ENCODE data around the gene CD79B.
"Not testable (repeated sequence)": the region's sequence is repeated elsewhere in the genome, so short reads cannot be mapped to it uniquely, and the experiment has no call there.

The CD79B gene

DNA sequence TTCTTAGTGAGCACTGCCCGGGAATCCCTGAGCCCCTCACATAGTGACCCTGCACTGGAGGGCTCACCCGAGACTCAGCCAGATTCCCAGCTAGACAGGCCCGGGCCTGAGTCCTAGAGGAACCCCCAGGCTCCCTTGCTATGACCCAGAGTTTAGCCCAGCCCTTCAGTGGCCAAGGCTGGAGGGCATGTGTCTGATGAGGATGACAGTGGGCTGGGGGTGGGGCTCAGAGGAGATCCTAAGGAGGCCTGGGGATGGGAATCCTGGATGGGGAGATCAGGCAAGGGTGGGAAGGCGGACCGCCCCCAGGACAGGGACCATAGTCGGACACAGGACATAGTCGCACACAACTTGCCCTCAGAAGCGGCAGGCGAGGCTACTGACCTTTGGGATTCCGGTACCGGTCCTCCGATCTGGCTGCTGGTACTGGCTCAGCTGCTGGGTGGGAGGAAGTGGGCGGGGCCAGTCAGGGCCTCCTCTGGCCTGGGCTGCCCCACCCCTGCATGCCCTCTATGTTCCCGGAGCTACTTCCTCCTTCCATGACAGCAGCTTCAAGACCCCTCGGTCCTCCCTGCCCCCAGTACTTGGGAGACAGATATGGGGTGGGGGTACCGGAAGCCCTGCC is 1.1 kb downstream of the CD79B start:
- Mint-ChIP-seq H3K4me3 (peak overlapping the region; percentile 93), H3K27ac (peak overlapping the region; percentile 96), H3K9me3 (no peaks in the 10 kb centered on the region), H3K36me3 (ENCODE audit: low read depth) (no peaks in the 10 kb centered on the region), H3K4me1 (ENCODE audit: low read depth) (peaks cover 28% of the 10 kb centered on the region), H3K27me3 (no peaks in the 10 kb centered on the region)

DNA sequence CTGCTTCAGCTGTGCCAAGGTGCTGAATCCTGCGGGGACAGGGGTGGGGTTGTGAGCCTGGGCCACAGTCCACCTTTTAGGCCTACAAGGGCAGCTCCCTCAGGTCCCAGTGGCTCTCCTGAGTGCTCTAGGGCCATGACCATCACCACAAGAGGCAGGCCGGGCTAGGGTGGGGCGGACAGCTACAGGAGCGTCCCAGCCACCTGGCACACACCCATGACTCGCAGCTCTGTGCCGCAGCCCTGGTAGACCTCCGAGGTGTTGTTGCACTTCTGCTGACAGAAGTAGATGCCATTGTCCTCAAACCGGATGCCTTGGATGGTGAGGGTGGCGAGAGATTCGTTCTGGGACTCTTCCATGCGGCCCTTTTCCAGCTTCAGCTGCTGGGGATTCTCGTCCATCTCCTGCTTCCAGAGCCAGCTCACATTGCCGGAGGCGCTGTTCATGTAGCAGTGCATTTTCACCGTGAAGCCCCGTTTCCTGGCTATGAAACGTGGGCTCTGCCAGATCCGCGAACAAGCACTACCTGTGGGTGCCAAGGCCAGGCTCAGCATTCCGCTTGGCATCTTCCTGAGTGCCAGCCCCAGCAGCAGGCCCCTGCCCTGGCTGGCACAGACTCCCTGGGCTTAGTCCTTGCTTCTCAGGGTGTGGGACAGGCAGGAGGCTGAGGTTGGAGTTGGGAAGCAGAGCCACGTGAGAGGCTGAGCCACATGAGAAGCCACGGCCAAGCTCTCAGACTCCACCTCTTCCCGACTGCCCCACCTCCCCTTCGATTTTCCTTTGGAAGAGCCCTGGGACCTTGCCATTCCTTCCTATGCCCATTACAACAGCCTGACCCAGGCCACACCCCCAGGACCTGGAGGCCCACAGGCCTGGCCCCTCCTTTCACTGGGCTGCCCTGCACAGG is 2.0 kb downstream of the CD79B start:
- H3K27me3 Mint-ChIP-seq: no peaks in the 10 kb centered on the region
- H3K9me3 Mint-ChIP-seq: no peaks in the 10 kb centered on the region
- no peaks in the 10 kb centered on the region for H3K36me3 Mint-ChIP-seq (ENCODE audit: low read depth)
- H3K27ac Mint-ChIP-seq: peak overlapping the region; percentile 34
- peaks cover 28% of the 10 kb centered on the region for H3K4me1 Mint-ChIP-seq (ENCODE audit: low read depth)
- peak overlapping the region; percentile 93 for H3K4me3 Mint-ChIP-seq

DNA sequence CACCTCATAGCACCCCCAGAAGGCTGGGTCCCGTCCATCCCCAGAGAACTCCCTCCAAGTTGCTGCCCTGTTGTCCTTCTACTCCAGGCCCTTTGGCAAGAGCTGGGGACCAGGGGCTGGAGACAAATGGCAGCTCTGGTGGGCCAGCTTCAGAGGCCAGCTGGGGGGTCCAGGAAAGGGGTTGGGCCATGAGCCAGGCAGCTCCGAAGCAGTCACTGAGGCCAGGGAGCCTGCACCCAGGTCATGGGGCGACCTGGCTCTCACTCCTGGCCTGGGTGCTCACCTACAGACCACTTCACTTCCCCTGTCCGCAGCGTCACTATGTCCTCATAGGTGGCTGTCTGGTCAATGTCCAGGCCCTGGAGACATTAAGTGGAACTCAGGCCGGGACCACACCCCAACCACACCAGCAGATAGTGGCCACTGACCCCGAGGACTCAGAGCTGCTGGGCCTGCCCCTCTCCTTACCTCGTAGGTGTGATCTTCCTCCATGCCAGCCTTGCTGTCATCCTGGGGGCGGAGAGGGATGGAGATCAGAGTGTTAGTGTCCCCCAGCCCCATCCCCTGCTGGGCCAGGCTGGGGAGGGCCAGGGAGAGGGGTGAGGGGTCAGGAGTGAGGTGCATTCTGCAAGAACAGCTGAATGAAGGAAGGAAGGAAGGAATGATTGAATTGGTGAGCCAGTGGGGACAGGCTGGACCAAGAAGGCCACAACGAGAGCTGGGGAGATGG is 3.0 kb downstream of the CD79B start:
- no peaks in the 10 kb centered on the region for H3K27me3 Mint-ChIP-seq
- peaks cover 28% of the 10 kb centered on the region for H3K4me1 Mint-ChIP-seq (ENCODE audit: low read depth)
- H3K27ac Mint-ChIP-seq: no peak overlapping the region
- no peaks in the 10 kb centered on the region for H3K9me3 Mint-ChIP-seq
- peak overlapping the region; percentile 42 for H3K4me3 Mint-ChIP-seq
- H3K36me3 Mint-ChIP-seq (ENCODE audit: low read depth): no peaks in the 10 kb centered on the region

DNA sequence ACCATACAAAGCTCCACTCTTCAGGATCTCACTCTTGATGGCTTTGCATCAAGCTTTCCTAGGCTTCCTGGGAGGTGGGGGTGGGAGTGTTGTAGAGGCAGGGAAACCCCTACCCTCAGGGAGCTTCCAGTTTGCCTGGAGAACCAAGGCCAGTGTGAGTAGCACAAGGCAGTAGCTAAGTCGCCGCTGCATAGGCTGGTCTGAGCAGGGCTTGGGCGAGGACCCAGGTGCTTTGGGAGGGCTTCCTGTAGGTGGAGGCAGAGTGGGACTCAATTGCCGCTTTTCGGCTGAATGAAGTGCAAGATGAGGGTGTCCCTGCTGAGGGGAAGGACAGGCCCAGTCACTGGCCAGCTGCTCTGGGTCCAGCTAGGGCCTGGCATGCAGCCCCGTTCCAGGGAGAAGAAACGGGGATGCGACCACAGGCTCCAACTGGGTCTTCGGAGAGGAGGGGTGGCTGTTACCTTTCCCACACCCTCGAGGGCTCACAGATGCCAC is 3.9 kb downstream of the CD79B start:
- peaks cover 26% of the 10 kb centered on the region for H3K4me1 Mint-ChIP-seq (ENCODE audit: low read depth)
- no peak overlapping the region for H3K4me3 Mint-ChIP-seq
- no peaks in the 10 kb centered on the region for H3K9me3 Mint-ChIP-seq
- H3K27me3 Mint-ChIP-seq: no peaks in the 10 kb centered on the region
- H3K36me3 Mint-ChIP-seq (ENCODE audit: low read depth): no peaks in the 10 kb centered on the region
- H3K27ac Mint-ChIP-seq: no peak overlapping the region

DNA sequence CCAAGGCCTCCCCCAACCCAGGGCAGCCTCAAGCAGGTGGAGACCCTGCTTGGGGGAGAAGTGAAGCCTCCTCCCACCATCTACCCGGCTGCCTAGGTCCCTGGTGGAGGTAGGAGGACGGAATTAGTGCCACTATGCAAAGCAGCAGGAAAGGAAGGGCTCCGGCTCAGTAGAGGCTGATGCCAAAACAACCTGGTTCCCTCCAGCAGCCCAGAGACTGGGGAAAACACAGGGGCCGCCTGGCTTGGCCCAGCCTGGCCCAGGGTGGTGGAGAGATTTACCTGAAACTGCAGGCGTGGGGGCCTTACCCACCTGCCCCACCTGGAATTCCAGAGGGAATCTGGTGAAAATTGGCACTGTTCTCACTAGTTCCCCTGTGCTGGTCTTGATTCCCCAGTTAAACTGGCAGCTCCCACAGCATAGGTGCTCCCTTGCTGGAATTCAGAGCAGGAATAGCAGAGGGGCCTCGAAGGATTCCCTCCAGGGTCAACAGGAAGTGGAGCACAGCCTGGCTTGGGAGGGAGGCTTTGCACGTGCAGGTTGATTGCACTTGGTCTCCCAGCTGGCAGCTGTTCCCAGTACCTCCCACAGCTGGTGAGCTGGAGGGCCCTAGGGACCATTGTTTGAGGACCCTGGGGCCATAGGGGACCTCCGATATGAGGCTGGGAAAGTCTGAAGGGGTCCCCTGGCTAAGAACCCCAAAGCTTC is 4.5 kb downstream of the CD79B start:
- H3K27ac Mint-ChIP-seq: no peak overlapping the region
- no peaks in the 10 kb centered on the region for H3K9me3 Mint-ChIP-seq
- no peaks in the 10 kb centered on the region for H3K27me3 Mint-ChIP-seq
- no peak overlapping the region for H3K4me3 Mint-ChIP-seq
- H3K36me3 Mint-ChIP-seq (ENCODE audit: low read depth): no peaks in the 10 kb centered on the region
- H3K4me1 Mint-ChIP-seq (ENCODE audit: low read depth): peaks cover 20% of the 10 kb centered on the region

DNA sequence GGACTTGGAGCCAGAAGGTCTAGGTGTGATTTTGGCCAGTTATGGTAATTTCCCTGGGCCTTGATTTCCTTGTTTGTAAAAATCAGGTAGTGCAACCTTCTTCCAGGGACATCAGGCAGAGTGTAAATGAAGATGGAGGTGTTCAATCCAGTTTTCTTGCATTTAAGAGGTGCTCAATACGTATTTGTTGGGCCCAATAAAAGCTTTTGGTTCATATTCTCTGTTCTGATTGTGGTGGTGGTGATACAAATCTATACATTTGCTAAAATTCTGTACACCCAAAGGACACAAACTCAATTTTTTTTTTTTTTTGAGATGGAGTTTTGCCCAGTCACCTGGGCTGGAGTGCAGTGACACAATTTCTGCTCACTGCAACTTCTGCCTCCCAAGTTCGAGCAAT is 6.0 kb downstream of the CD79B start:
- H3K27me3 Mint-ChIP-seq: no peaks in the 10 kb centered on the region
- H3K36me3 Mint-ChIP-seq (ENCODE audit: low read depth): no peaks in the 10 kb centered on the region
- no peak overlapping the region for H3K4me3 Mint-ChIP-seq
- H3K9me3 Mint-ChIP-seq: no peaks in the 10 kb centered on the region
- no peak overlapping the region for H3K27ac Mint-ChIP-seq
- peaks cover 9% of the 10 kb centered on the region for H3K4me1 Mint-ChIP-seq (ENCODE audit: low read depth)

DNA sequence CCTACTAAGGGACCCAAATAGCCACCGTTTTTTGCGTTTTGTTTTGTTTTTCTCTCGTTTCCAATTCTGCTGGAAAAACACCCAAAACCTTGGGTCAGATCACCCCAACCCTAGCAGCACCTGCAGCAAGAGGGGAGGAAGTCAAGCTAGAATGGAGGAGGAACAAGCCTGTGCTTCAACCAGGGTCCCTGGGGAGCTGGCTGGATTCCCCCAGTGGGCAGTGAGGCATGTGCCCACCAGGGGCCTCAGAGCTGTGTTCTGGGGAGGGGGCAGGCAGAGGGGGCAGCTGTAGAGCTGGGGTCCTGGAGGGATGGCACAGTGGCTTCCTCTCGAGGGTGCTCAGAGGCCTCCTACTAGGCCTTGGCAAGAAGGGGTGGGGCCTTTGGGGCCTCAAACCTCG is 6.5 kb downstream of the CD79B start:
- H3K4me3 Mint-ChIP-seq: no peak overlapping the region
- H3K27me3 Mint-ChIP-seq: no peaks in the 10 kb centered on the region
- no peaks in the 10 kb centered on the region for H3K9me3 Mint-ChIP-seq
- H3K4me1 Mint-ChIP-seq (ENCODE audit: low read depth): peaks cover 4% of the 10 kb centered on the region
- peak overlapping the region; percentile 8 for H3K27ac Mint-ChIP-seq
- no peaks in the 10 kb centered on the region for H3K36me3 Mint-ChIP-seq (ENCODE audit: low read depth)

DNA sequence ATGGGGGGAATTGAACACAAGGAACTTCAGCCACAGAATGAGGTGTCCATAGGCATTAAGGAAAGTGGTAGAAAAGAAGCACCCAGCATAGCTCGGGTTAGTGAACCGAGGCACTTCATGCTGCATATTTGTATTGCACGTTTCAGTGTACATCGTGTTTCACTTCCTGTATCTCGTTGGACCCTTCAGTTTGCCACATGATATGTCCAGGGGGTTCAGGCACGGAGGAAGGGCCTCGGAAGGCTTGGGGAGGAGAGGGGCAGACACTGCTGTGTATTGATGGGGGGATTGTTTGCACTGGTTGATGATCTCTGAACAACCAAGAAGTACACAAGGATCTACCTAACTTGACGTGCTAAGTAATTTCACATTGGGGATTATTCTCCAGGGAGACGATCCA is 9.7 kb downstream of the CD79B start:
- H3K27ac Mint-ChIP-seq; H3K9me3 Mint-ChIP-seq; H3K4me3 Mint-ChIP-seq; H3K36me3 Mint-ChIP-seq (ENCODE audit: low read depth); H3K27me3 Mint-ChIP-seq: not testable (repeated sequence)
- H3K4me1 Mint-ChIP-seq (ENCODE audit: low read depth): peaks cover 16% of the 10 kb centered on the region

DNA sequence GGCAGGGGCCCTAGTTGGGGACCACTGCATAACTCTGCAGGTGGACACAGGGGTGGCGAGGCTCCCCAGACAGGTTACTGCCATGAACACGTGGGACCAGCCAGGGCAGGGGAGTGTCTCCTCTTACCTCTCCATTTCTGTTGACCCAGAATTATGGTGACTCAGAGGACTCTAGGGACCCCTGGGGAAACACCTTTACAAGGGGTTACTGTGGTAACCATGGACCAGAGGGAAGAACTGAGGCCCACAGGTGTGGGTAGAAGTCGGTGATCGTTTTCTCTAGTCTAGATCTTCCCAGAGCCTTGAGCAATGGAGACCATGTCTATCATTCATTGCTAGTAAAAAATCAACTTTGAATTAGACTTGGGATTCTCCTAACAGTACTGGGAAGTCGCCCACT is 11.4 kb downstream of the CD79B start:
- H3K4me3 Mint-ChIP-seq; H3K9me3 Mint-ChIP-seq; H3K36me3 Mint-ChIP-seq (ENCODE audit: low read depth); H3K27ac Mint-ChIP-seq; H3K27me3 Mint-ChIP-seq: not testable (repeated sequence)
- peaks cover 16% of the 10 kb centered on the region for H3K4me1 Mint-ChIP-seq (ENCODE audit: low read depth)

DNA sequence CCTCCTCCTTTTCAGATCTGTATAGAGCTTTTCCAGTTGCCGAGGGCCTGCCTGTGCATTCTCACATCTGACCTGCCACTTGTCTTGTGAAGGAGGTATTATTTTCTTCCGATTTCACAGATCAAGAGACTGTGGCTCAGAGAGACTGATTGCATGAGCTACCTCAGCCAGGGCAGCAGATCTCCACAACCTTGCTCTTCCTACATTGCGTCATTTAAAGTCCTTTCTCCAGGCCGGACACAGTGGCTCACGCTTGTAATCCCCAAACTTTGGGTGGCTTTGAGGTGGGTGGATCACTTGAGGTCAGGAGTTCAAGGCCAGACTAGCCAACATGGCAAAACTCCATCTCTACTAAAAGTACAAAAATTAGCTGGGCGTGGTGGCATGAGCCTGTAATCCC is 12.1 kb downstream of the CD79B start:
- not testable (repeated sequence) for H3K36me3 Mint-ChIP-seq (ENCODE audit: low read depth); H3K9me3 Mint-ChIP-seq; H3K4me3 Mint-ChIP-seq; H3K27me3 Mint-ChIP-seq; H3K27ac Mint-ChIP-seq
- H3K4me1 Mint-ChIP-seq (ENCODE audit: low read depth): peaks cover 16% of the 10 kb centered on the region

DNA sequence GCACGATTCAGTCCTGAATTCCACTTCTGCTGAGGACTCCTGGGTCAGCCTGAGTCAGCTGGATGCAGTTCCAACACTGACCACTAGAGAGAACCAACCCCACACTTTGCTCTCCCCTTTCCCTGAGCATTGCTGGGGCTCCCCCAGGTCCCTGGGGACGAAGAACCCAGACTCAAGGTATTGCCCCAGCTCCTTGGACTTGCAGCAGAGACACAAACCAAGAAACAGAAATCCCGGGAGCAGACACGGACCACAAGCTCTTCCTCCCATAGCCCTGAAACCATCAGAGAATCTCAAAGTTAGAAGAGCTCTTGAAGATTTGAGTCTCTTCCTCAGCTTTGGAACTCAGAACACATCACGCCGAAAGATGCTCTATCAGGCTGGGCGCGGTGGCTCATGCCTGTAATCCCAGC is 12.8 kb downstream of the CD79B start:
- Mint-ChIP-seq H3K4me3 (no peak overlapping the region), H3K27ac (no peak overlapping the region), H3K27me3 (no peaks in the 10 kb centered on the region), H3K4me1 (ENCODE audit: low read depth) (peaks cover 13% of the 10 kb centered on the region), H3K36me3 (ENCODE audit: low read depth) (no peaks in the 10 kb centered on the region), H3K9me3 (no peaks in the 10 kb centered on the region)

DNA sequence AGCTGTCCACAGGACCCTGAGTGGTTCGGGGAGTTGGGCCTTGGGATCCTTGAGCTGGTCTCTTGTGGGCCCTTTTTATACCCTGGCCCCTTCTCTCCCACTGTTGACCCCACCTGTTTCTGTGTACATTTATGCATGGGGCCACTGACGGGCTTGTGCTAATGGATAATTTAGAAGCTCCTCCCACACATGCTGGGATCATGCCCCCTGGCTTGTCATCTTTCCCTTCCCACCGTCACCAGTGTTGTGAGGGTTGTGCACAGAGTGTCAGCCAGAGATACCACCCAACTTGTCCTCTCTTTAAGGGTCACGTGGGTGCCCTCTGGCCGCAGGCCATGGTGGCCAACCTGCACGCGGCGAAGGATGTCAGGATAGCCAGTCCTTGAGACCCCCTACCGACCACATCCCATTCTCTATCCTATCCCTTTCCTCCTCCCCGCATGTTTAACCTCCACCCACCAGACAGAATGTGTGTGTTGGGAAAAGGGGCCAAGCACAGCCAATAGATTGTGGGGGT is 13.3 kb downstream of the CD79B start, which contains the start of gene GH1:
TSS of gene GH1 (minus strand) at position 51 of the 517 bp plus-strand sequence. CDS start 63 bp downstream, outside the sequence.
- H3K27me3 Mint-ChIP-seq; H3K27ac Mint-ChIP-seq; H3K36me3 Mint-ChIP-seq (ENCODE audit: low read depth); H3K4me3 Mint-ChIP-seq; H3K9me3 Mint-ChIP-seq: not testable (repeated sequence)
- H3K4me1 Mint-ChIP-seq (ENCODE audit: low read depth): peaks cover 16% of the 10 kb centered on the region

DNA sequence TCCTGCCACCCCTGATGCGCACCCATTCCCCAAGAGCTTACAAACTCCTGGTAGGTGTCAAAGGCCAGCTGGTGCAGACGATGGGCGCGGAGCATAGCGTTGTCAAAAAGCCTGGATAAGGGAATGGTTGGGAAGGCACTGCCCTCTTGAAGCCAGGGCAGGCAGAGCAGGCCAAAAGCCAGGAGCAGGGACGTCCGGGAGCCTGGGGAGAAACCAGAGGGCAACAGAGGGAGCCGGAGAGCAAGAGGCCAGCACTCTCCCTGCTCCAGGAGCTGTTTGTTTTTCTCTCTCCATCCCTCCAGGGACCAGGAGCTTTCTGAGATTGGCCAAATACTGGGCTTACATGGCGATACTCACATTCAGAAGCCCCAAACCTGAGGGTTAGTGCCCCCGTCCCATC is 13.8 kb downstream of the CD79B start:
- Mint-ChIP-seq H3K27ac (no peak overlapping the region), H3K27me3 (no peaks in the 10 kb centered on the region), H3K4me1 (ENCODE audit: low read depth) (peaks cover 16% of the 10 kb centered on the region), H3K36me3 (ENCODE audit: low read depth) (no peaks in the 10 kb centered on the region), H3K4me3 (no peak overlapping the region), H3K9me3 (no peaks in the 10 kb centered on the region)

DNA sequence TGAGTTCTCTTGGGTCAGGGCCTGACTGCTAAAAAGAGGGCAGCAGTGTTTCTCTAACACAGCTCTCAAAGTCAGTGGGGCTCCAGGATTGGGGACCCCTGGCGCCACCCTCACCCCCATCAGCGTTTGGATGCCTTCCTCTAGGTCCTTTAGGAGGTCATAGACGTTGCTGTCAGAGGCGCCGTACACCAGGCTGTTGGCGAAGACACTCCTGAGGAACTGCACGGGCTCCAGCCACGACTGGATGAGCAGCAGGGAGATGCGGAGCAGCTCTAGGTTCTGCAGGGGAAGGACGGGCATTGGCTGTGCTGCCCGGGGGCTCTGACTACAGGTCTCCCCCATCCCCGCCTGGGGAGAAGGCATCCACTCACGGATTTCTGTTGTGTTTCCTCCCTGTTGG is 14.5 kb downstream of the CD79B start:
- H3K27ac Mint-ChIP-seq: no peak overlapping the region
- H3K4me1 Mint-ChIP-seq (ENCODE audit: low read depth): peaks cover 16% of the 10 kb centered on the region

More for the DNA sequence above, 14.5 kb downstream of the CD79B start:
- Mint-ChIP-seq H3K9me3 (no peaks in the 10 kb centered on the region), H3K4me3 (no peak overlapping the region), H3K36me3 (ENCODE audit: low read depth) (no peaks in the 10 kb centered on the region), H3K27me3 (no peaks in the 10 kb centered on the region)

Data from stimulated activated naive CD8-positive, alpha-beta T cell treated with anti-CD3 and anti-CD28 coated beads, Interleukin-15, Interleukin-2, amounts not matched to agents 100 ng/mL and 50 ng/mL, for 24 hours (primary cell).